ENCODE measurements around the gene CARMIL3.

The CARMIL3 gene

DNA sequence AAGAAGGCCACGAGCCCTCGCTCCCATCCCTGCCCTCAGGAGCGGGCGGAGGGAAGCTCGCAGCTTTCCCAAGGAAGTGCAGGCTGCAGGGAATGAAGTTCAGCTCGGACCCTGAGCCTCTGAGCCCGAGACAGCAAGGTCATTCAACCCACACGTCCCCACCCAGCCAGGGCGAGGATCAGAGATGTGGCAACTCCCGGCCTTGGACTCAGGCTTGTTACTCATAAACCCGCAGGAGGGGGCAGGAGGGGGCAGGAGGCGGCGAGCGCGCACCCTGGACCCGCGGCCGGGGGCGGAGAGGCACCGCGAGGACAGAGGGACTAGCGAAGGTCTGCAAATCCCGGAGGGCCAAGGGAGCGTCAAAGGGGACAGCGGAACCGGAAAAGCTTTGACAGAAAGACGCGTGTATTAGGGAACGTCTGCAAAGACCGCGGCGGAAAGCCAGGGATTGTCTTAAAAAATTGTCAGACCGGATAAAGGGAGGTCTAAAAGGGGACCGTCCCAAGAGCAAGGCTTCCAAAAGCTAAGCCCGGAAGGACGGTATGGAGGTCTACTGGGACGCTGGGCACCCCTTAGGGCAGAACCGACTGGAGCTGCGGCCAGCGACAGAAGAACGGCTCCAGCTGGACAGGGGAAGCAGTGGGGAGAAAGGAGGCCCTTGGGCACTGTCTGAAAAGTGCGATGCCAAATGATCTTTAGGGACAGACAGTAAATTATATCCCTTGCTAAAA, 62.2 kb downstream of the CARMIL3 start:
- H3K4me1 ChIP-seq = peaks cover 0 to 27% (median 18%) of the 10 kb centered on the region in 4 donors
- H3K9me3 ChIP-seq = no peaks in the 10 kb centered on the region
- intact Hi-C loops (cut with DNase I; ENCODE audit: low total_unique reads) = no loop called here
- DNase-seq = peak; percentile 87 to 95
- H3K36me3 ChIP-seq = peaks cover 17 to 26% (median 21%) of the 10 kb centered on the region in 3 donors
- H3K27ac ChIP-seq = peak overlapping the region; percentile 95 to 98
- H3K27me3 ChIP-seq = no peaks in the 10 kb centered on the region
- TF ChIP-seq, protein P1, sequence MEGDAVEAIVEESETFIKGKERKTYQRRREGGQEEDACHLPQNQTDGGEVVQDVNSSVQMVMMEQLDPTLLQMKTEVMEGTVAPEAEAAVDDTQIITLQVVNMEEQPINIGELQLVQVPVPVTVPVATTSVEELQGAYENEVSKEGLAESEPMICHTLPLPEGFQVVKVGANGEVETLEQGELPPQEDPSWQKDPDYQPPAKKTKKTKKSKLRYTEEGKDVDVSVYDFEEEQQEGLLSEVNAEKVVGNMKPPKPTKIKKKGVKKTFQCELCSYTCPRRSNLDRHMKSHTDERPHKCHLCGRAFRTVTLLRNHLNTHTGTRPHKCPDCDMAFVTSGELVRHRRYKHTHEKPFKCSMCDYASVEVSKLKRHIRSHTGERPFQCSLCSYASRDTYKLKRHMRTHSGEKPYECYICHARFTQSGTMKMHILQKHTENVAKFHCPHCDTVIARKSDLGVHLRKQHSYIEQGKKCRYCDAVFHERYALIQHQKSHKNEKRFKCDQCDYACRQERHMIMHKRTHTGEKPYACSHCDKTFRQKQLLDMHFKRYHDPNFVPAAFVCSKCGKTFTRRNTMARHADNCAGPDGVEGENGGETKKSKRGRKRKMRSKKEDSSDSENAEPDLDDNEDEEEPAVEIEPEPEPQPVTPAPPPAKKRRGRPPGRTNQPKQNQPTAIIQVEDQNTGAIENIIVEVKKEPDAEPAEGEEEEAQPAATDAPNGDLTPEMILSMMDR (IDR thresholded peaks at IDR 0.05) = no peak
- peak overlapping the region; percentile 65 to 80 for H3K4me3 ChIP-seq

DNA sequence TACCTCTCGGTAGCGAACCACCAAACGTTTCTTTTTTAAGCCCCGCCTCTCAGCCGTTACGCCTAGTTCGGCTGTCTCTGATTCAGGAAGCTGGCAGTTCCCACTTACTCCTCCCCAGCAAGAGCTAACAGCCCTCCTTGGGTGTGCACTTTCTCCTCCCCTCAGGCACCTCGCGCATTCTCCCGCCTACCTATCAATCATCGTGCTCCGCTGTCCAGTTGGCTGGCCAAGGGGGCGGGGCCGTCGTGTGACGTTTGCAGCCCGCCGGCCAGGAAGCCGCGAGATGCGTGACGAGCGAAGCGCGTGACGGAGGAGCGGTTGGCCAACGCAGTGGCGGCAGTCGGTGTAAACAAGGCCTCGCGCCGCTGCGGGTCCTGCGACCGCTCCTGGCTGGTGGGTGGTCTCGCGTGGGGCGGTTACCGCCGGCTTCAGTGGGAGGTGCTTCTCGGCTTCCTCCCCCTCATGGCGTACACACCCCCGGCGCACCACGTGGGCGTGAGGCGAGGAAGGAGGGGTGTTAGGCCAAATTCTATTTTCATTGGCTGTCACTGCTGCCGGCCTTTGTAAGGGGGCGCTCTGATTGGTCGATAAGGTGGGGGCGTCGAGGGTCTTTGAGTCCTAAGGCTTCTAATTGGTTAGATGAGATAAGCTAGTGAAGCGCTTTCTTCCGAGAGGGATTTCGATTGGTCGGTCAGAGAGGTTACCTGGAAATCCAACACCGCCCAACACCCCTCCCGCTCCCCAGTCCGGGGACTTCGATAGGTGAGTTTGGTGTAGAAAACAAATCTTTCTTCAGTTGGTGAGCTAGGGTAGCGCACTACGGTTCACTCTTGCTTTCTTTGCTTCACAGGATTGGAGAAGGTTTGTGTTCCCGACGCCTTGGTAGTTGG, 63.0 kb downstream of the CARMIL3 start, which contains the start of the genes DCAF11 and NRL:
Gene DCAF11 (plus strand): TSS at position 246 of the 890 bp plus-strand sequence. CDS start 818 bp downstream, outside the sequence.
Gene NRL (minus strand): TSS at position 418 of the 890 bp plus-strand sequence. CDS start 32,101 bp downstream, outside the sequence.
- peak; percentile 99 for DNase-seq
- Histone ChIP-seq H3K27ac (peak within 1 kb of the TSS; percentile 95 to 98), H3K9me3 (no peaks in the 10 kb centered on the region), H3K4me1 (peaks cover 0 to 26% (median 17%) of the 10 kb centered on the region in 4 donors), H3K36me3 (peaks cover 25 to 34% (median 29%) of the 10 kb centered on the region in 3 donors), H3K27me3 (no peaks in the 10 kb centered on the region), H3K4me3 (peak within 1 kb of the TSS; percentile 65 to 80)
- TF ChIP-seq, protein P1 (IDR thresholded peaks at IDR 0.05) = peak in 1 of 2 experiments; percentile 14
- intact Hi-C loops (cut with DNase I; ENCODE audit: low total_unique reads) = no loop called here

DNA sequence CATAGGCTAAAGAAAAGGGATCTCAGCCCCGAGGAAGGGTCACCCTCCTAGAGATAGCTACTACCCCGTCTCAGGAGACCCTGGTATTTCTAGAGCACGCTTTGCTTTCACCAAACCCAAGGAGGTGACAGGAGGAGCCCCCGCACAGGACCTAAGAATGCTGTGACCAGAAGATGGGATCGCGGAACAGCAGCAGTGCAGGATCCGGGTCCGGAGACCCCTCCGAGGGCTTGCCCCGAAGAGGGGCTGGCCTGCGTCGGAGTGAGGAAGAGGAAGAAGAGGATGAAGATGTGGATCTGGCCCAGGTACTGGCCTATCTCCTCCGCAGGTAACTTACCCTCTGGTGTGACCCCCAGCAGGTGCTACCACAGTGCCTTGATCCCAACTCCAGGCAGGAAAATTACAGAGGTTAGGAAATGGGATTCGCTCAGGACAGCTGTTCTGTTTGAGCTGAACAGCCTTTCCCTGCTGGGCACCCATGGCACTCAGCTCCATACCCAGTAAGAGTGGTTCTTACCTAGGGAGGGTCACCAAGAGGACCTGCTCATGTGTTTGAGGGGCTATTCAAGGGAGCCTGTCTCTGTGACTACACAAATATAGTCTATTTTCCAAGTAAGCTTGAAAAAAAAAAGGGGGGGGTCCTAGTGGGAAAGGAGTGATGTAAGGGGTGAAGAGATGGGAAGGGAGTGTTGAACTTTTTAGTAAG, 63.8 kb downstream of the CARMIL3 start:
- no peaks in the 10 kb centered on the region for H3K27me3 ChIP-seq
- peak overlapping the region; percentile 95 to 98 for H3K27ac ChIP-seq
- peak overlapping the region; percentile 65 to 80 for H3K4me3 ChIP-seq
- intact Hi-C loops (cut with DNase I; ENCODE audit: low total_unique reads) = no loop called here
- no peak for DNase-seq
- H3K9me3 ChIP-seq = no peaks in the 10 kb centered on the region
- peaks cover 33 to 42% (median 37%) of the 10 kb centered on the region in 3 donors for H3K36me3 ChIP-seq
- H3K4me1 ChIP-seq = peaks cover 0 to 26% (median 17%) of the 10 kb centered on the region in 4 donors
- TF ChIP-seq, protein P1 (IDR thresholded peaks at IDR 0.05) = no peak

DNA sequence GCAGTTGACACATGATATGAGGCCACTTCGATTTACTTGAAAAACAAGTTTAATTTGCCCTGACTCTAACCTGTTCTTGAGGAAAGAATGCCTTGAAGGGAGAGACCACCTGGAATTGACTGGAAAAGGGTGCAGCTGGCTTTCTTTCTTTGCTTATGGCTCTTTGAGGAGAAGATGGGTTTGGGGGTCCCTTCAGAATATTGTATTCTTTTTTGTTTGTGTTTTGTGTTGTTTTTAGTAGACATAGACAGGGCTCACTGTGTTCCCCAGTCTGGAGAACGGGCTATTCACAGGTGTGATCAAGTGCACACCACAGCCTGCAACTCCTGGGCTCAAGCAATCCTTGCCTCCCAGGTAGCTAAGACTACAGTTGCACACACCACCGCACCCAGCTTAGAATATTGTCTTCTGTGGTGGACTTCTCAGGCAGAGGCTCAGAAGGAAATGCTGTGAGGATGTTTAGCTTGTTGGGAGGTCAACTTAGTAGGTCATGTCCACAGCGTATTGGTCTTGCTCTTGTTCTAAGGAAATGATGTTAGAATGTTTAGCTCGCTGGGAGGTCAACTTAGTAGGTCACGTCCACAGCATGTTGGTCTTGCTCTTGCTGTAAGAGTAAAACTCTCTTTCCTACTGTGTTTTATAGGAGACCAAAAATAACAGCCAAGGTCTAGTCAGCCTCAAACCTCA, 64.5 kb downstream of the CARMIL3 start:
- intact Hi-C loops (cut with DNase I; ENCODE audit: low total_unique reads) = no loop called here
- H3K4me1 ChIP-seq = peaks cover 0 to 26% (median 17%) of the 10 kb centered on the region in 4 donors
- no peak for DNase-seq
- H3K9me3 ChIP-seq = no peaks in the 10 kb centered on the region
- no peaks in the 10 kb centered on the region for H3K27me3 ChIP-seq
- H3K27ac ChIP-seq = peak overlapping the region; percentile 95 to 98
- TF ChIP-seq, protein P1 (IDR thresholded peaks at IDR 0.05) = no peak
- H3K4me3 ChIP-seq = peak overlapping the region; percentile 65 to 80
- peaks cover 40 to 49% (median 44%) of the 10 kb centered on the region in 3 donors for H3K36me3 ChIP-seq
